GM12865 (cell line): Measurements from ENCODE around the gene COMP.
"Not testable (repeated sequence)": the region's sequence is repeated elsewhere in the genome, so short reads cannot be mapped to it uniquely, and the experiment has no call there.

ENCODE experiments used
- DNase-seq: peaks from one replicate; pipeline ENCODE4 v3.0.0; 2010; ENCODE audit warnings: low read depth
- H3K4me3 ChIP-seq: 2 replicates; pipeline ENCODE4 v1.5.1; 2011; ENCODE audit warnings: mild to moderate bottlenecking, low read depth, low read length, control low read depth
- CTCF ChIP-seq: IDR thresholded peaks from 2 replicates; pipeline ENCODE4 v1.5.1; 2011; ENCODE audit warnings: low read length, control low read depth, low read depth, inconsistent platforms; ENCODE audit not compliant: insufficient read depth; ENCODE audit errors: missing control alignments

COMP gene

GRCh38 chr19:18737337-18737953 lies 53.7 kb downstream of the COMP start:
- no peak for DNase-seq
- TF ChIP-seq CTCF, result no peak
- H3K4me3 ChIP-seq, result no peak overlapping the region

GRCh38 chr19:18736415-18737336 lies 54.4 kb downstream of the COMP start:
- TF ChIP-seq CTCF, result no peak
- DNase-seq, result no peak
- no peak overlapping the region for H3K4me3 ChIP-seq

GRCh38 chr19:18735752-18736151 lies 55.4 kb downstream of the COMP start:
- H3K4me3 ChIP-seq, result no peak overlapping the region
- no peak for DNase-seq
- TF ChIP-seq CTCF, result no peak

GRCh38 chr19:18735324-18735723 lies 55.8 kb downstream of the COMP start:
- H3K4me3 ChIP-seq, result no peak overlapping the region
- DNase-seq, result no peak

GRCh38 chr19:18733762-18734332 lies 57.3 kb downstream of the COMP start:
- DNase-seq, H3K4me3 ChIP-seq: not testable (repeated sequence)

More at GRCh38 chr19:18735324-18735723, 55.8 kb downstream of the COMP start:
- TF ChIP-seq CTCF, result no peak

- no peak overlapping the region for H3K4me3 ChIP-seq
- TF ChIP-seq CTCF, result no peak
- no peak for DNase-seq
Measured at GRCh38 chr19:18733196-18733647, 57.9 kb downstream of the COMP start.
